Superior temporal gyrus (tissue), 1 donor: Measurements from ENCODE around the gene PAQR8.
"Not testable (repeated sequence)": the region's sequence is repeated elsewhere in the genome, so short reads cannot be mapped to it uniquely, and the experiment has no call there.

Source experiments
- DNase-seq: peaks from one replicate; pipeline ENCODE4 v3.0.0-alpha.2; 2016; ENCODE audit errors: extremely low spot score

Gene PAQR8

DNA sequence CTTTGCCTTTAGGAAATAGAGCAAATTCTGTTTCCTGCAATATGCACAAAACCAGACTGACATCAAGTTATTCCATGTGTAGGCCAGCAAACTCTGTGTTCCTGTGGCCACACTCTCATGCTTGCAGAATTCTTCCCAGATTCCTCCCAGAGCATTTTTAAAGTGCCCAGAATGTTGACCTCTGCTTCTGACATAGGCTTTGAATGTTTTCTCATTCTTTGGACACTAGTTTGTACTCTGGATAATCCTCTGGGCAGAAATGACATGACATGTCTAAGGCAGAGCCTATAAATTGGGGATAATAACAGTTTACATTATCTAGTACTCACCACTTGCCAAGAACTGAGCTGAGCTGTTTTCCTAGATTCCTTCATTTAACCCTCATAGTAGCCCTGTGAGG is 49.0 kb downstream of the PAQR8 start:
- no peak for DNase-seq

- no peak for DNase-seq
These were observed 50.0 kb downstream of the PAQR8 start for GRCh38 chr6:52411911-52412310.

DNA sequence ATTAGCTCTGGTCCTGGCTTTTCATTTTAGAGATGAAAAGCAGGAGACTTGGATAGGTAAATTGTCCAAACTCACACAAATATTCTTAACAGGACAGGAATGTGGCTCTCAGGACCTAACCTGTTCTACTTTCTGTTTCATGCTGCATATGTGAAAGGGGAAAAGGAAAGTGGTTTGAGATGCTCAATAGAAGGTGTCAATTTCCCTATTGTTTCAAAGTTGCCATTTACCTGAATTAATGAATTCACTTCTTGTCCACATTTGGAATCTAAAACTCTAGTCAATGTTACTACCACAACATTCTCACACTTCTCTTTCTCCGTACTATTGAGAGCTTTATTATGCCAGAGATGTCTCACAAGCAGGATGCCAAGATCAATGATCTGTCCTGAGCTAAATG is 53.4 kb downstream of the PAQR8 start:
- DNase-seq, result no peak

GRCh38 chr6:52415917-52416628 is 54.1 kb downstream of the PAQR8 start:
- DNase-seq, result no peak

DNA sequence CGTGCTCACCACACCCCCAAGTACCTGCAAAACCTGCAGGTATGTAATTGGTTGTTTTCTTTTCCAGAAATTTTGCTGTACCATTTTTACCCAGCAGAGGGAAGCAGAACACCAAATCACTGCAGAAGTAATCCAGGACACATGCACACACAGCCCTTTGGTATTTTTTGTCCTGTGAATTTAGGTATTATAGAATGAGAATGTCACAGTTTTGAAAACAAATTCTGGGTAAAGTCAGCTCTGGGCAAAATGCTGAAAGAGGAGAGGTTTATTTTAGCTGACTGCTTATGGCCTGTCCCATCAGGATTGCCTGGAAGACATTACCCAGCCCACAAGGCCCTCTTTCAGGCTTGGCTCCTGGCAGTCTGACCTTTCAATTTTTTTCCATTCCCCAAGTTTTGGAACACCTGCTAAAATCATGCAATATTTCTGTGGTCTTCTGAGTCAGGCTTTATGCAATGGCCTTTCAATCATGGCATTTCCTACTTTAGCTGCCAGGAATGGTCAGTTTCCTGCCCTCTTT is 54.7 kb downstream of the PAQR8 start:
- DNase-seq, result peak; percentile 85

GRCh38 chr6:52417675-52418111 is 55.7 kb downstream of the PAQR8 start:
- no peak for DNase-seq

GRCh38 chr6:52418606-52419005 is 56.7 kb downstream of the PAQR8 start:
- no peak for DNase-seq

- DNase-seq, result peak; percentile 98
These were observed 58.1 kb downstream of the PAQR8 start, which contains the start of gene EFHC1 for GRCh38 chr6:52419809-52420667. EFHC1 (plus strand) TSS chr6:52420342; CDS start chr6:52420411, 69 bp downstream.

- peak; percentile 58 for DNase-seq
These were observed 58.9 kb downstream of the PAQR8 start for GRCh38 chr6:52420668-52421358.

DNA sequence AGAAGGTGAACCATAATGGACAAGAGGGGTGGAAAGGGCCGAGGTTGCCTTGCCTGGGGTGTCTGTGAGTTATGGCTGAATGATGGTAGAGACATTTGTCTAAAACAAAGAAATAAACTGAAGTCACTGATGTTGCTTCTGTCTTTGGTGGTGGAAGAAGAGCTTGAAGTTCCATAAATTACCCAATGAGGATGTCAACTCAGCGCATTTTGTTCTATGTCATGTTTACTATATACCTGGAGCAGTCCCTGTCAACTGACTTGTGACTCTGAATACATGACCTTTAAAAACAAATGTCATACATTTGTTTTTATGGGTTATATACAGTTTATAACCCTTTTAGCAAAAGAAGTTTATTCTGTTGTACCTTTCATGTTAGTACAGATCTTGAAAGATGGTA is 60.2 kb downstream of the PAQR8 start:
- DNase-seq, result no peak

- no peak for DNase-seq
These were observed 61.5 kb downstream of the PAQR8 start for GRCh38 chr6:52423448-52423847.

DNA sequence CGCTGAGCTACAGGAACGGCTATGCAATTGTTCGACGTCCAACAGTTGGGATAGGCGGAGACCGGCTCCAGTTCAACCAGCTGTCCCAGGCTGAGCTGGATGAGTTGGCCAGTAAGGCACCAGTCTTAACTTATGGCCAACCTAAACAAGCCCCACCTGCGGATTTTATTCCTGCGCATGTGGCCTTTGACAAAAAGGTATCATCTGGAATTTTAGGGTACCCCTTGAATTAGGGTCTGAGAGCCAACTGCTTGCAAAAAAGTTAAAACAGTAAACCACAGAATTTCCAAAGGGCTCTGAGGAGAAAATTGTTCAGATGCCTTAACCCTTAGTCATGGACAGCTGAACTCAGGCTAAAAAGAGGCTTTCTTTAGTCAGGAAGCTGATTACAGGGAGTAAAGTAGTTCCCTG is 62.0 kb downstream of the PAQR8 start:
- no peak for DNase-seq

GRCh38 chr6:52424513-52424912 is 62.6 kb downstream of the PAQR8 start:
- DNase-seq, result no peak

GRCh38 chr6:52426667-52427066 is 64.7 kb downstream of the PAQR8 start:
- DNase-seq, result no peak

GRCh38 chr6:52433294-52433693 is 71.3 kb downstream of the PAQR8 start:
- not testable (repeated sequence) for DNase-seq

- DNase-seq, result no peak
These were observed 73.4 kb downstream of the PAQR8 start for GRCh38 chr6:52435345-52435744.

DNA sequence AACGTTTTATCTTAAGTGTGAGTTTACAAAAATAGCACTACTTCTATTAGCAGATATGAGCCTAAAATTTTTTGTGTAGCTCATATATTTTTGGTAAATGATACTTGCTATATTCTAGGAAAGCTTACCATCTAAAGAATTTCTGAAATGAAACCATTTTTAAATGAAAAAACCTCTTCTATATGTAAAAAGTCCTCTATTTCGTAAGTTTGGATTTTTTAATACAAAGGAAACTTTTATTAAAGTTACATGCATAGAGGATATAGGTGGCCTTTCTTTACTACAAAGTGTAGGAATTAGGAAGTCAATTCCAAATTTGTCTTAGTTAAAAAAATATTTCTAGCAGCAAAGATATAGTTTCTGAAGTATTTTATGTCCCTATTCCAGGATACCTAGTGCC is 77.0 kb downstream of the PAQR8 start:
- no peak for DNase-seq

DNA sequence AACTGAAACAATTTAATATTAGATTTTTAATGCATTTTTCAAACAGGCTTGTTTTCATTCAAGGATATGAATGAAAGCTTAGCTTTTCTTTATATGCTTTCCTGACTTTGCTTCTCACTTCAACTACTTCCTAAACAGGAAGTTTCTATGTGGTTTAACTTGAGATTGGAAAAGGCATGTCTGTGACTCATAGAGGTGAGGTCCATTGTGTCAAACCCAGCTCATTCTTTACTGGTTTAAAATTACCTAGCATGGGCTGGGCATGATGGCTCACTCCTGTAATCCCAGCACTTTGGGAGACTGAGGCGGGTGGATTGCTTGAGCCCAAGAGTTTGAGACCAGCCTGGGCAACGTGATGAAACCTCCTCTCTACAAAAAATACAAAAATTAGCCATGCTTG is 92.6 kb downstream of the PAQR8 start:
- no peak for DNase-seq

DNA sequence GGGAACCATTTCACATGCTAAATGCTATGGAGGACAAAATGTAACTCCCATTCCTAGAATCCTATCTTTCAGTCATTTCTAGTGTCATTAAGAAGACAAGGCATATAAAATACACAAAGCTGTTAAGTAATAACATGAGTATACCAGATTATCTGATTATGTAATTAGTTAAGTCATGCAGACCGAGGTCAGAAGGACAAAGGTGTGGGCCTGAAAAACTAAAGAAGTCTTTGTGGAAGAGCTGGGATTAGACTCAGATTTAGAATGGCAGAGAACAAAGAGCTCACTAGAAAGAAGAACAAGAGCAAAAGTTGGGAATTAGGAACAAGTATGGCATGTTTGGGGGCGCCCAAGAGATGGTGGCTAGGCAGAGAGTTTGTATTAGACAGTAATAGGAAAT is 95.1 kb downstream of the PAQR8 start:
- DNase-seq, result no peak
